ENCODE measurements around the gene CYP2S1. TPM values are rescaled to one million over a fixed set of nuclear protein-coding genes. Genes with fewer than 3 reads are reported as not detected.
"Not testable (repeated sequence)": the region's sequence is repeated elsewhere in the genome, so short reads cannot be mapped to it uniquely, and the experiment has no call there.

The CYP2S1 gene
- total and polyA plus RNA-seq, 9 of the 15 experiments (the other 6 are each of a cell fraction or from before 2014, with no cell fraction given) = 0.07 to 1.9 (median 0.41) TPM

GRCh38 chr19:41229338-41229737 lies 36.3 kb downstream of the CYP2S1 start:
- FAIRE-seq = not testable (repeated sequence)

More at GRCh38 chr19:41229338-41229737, 36.3 kb downstream of the CYP2S1 start:
- BruUV-seq (replicated peaks); H2AFZ ChIP-seq (ENCODE audit: low read depth, low read length); H3K9ac ChIP-seq (ENCODE audit: insufficient read depth in 1 of 2, low read depth in 2 of 2, low read length in 2 of 2); H3K9me3 ChIP-seq (replicated peaks; ENCODE audit: control insufficient read depth, insufficient read depth, low read depth, low read length); H3K36me3 ChIP-seq (ENCODE audit: control insufficient read depth, insufficient read depth, low read length); H3K9me1 ChIP-seq (ENCODE audit: control insufficient read depth, insufficient read depth, low read length); H3K4me2 ChIP-seq (ENCODE audit: insufficient read depth, low read length); H3K4me3 ChIP-seq; H4K20me1 ChIP-seq (replicated peaks; ENCODE audit: control insufficient read depth, insufficient read depth, low read length); H3K27ac ChIP-seq (ENCODE audit: extremely low read depth, low read depth, low read length); ATAC-seq; POLR2A ChIA-PET; CTCF ChIA-PET (ENCODE audit: low intra/inter-chr PET ratio); H3K27me3 ChIP-seq (ENCODE audit: control insufficient read depth in 2 of 2, insufficient read depth in 2 of 2, low read length in 2 of 2); in situ Hi-C loops (cut with MboI); H3K79me2 ChIP-seq (ENCODE audit: control insufficient read depth, insufficient read depth, low read length): not testable (repeated sequence)
- peak in 1 of 4 experiments; percentile 23 for DNase-seq (ENCODE audit: extremely low read depth in 1 of 4, low spot score in 3 of 4)
- whole genome bisulfite sequencing (ENCODE audit: insufficient coverage, low coverage, missing lambda C conversion rate) = 50% methylated on average over 4 of the region's 5 CpGs
- peaks cover 23 to 24% of the 10 kb centered on the region in 2 experiments for H3K4me1 ChIP-seq (replicated peaks in 1 of 2; ENCODE audit: control insufficient read depth in 2 of 2, insufficient read depth in 2 of 2, low read length in 2 of 2)
- TF ChIP-seq KDM1A (IDR thresholded peaks at IDR 0.05) (peak; percentile 24 to 42; a peak in 1 of 4 replicates), NFE2 (IDR thresholded peaks at IDR 0.05; ENCODE audit: low read depth) (peak; percentile 18; the same call in 1 of the 2 replicates), BCOR (IDR thresholded peaks at IDR 0.05) (peak; percentile 56), ZNF121 (CRISPR knock-in tag; conservative IDR thresholded peaks at IDR 0.05) (peak; percentile 85), NFIC (IDR thresholded peaks at IDR 0.05) (peak; percentile 85)
- TF ChIP-seq, protein P1, sequence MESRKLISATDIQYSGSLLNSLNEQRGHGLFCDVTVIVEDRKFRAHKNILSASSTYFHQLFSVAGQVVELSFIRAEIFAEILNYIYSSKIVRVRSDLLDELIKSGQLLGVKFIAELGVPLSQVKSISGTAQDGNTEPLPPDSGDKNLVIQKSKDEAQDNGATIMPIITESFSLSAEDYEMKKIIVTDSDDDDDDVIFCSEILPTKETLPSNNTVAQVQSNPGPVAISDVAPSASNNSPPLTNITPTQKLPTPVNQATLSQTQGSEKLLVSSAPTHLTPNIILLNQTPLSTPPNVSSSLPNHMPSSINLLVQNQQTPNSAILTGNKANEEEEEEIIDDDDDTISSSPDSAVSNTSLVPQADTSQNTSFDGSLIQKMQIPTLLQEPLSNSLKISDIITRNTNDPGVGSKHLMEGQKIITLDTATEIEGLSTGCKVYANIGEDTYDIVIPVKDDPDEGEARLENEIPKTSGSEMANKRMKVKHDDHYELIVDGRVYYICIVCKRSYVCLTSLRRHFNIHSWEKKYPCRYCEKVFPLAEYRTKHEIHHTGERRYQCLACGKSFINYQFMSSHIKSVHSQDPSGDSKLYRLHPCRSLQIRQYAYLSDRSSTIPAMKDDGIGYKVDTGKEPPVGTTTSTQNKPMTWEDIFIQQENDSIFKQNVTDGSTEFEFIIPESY (CRISPR knock-in tag; IDR thresholded peaks at IDR 0.05) = peak; percentile 58; the same call in 1 of the 2 replicates
- intact Hi-C loops (cut with micrococcal nuclease) = loop anchor here (5.0 kb wide), 1 partner anchor 33 kb away; the partner anchor contains the start of gene HNRNPUL1
